ENCODE measurements around the gene HARBI1. TPM values are rescaled to one million over a fixed set of nuclear protein-coding genes. Genes with fewer than 3 reads are reported as not detected.

The HARBI1 gene
- polyA plus RNA-seq, 1 donor: 2.3 TPM

- DNase-seq (ENCODE audit: low read depth): no peak
Measured at GRCh38 chr11:46633291-46634217, 16.5 kb upstream of the HARBI1 start.

- no peak for DNase-seq (ENCODE audit: low read depth)
Measured at GRCh38 chr11:46632502-46632901, 15.5 kb upstream of the HARBI1 start.

- no peak for DNase-seq (ENCODE audit: low read depth)
Measured at GRCh38 chr11:46631676-46632075, 14.6 kb upstream of the HARBI1 start.

- no peak for DNase-seq (ENCODE audit: low read depth)
Measured at GRCh38 chr11:46630237-46630636, 13.2 kb upstream of the HARBI1 start.

GRCh38 chr11:46628961-46629360, 11.9 kb upstream of the HARBI1 start:
- DNase-seq (ENCODE audit: low read depth): no peak

- DNase-seq (ENCODE audit: low read depth): no peak
Measured at GRCh38 chr11:46625406-46625805, 8.4 kb upstream of the HARBI1 start.

- DNase-seq (ENCODE audit: low read depth): no peak
Measured at GRCh38 chr11:46618837-46619236, 1.8 kb upstream of the HARBI1 start.

- no peak for DNase-seq (ENCODE audit: low read depth)
Measured at GRCh38 chr11:46617972-46618314, 916 bp upstream of the HARBI1 start.

GRCh38 chr11:46616551-46617133, 385 bp downstream of the HARBI1 start:
- DNase-seq (ENCODE audit: low read depth): no peak

GRCh38 chr11:46615756-46616155, 1.3 kb downstream of the HARBI1 start:
- DNase-seq (ENCODE audit: low read depth): no peak

- DNase-seq (ENCODE audit: low read depth): no peak
Measured at GRCh38 chr11:46612326-46612725, 4.7 kb downstream of the HARBI1 start.

GRCh38 chr11:46611526-46612304, 5.3 kb downstream of the HARBI1 start:
- no peak for DNase-seq (ENCODE audit: low read depth)

GRCh38 chr11:46609386-46609785, 7.6 kb downstream of the HARBI1 start:
- no peak for DNase-seq (ENCODE audit: low read depth)

- no peak for DNase-seq (ENCODE audit: low read depth)
Measured at GRCh38 chr11:46607516-46607915, 9.5 kb downstream of the HARBI1 start.

GRCh38 chr11:46604796-46605195, 12.2 kb downstream of the HARBI1 start:
- no peak for DNase-seq (ENCODE audit: low read depth)

- DNase-seq (ENCODE audit: low read depth): no peak
Measured at GRCh38 chr11:46603704-46604308, 13.2 kb downstream of the HARBI1 start.

- no peak for DNase-seq (ENCODE audit: low read depth)
Measured at GRCh38 chr11:46601129-46601528, 15.9 kb downstream of the HARBI1 start.

- DNase-seq (ENCODE audit: low read depth): no peak
Measured at GRCh38 chr11:46600194-46600960, 16.6 kb downstream of the HARBI1 start.

GRCh38 chr11:46599340-46600193, 17.5 kb downstream of the HARBI1 start:
- DNase-seq (ENCODE audit: low read depth): no peak

- no peak for DNase-seq (ENCODE audit: low read depth)
Measured at GRCh38 chr11:46597609-46598219, 19.3 kb downstream of the HARBI1 start.

All from forelimb muscle (tissue), 1 donor.